ENCODE results near the gene OR1L4. TPM values are rescaled to one million over a fixed set of nuclear protein-coding genes. Genes with fewer than 3 reads are reported as not detected.

OR1L4 gene, protein sequence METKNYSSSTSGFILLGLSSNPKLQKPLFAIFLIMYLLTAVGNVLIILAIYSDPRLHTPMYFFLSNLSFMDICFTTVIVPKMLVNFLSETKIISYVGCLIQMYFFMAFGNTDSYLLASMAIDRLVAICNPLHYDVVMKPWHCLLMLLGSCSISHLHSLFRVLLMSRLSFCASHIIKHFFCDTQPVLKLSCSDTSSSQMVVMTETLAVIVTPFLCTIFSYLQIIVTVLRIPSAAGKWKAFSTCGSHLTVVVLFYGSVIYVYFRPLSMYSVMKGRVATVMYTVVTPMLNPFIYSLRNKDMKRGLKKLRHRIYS
- total RNA-seq = not detected in 2 replicates
- long read RNA-seq = 0 reads

DNA sequence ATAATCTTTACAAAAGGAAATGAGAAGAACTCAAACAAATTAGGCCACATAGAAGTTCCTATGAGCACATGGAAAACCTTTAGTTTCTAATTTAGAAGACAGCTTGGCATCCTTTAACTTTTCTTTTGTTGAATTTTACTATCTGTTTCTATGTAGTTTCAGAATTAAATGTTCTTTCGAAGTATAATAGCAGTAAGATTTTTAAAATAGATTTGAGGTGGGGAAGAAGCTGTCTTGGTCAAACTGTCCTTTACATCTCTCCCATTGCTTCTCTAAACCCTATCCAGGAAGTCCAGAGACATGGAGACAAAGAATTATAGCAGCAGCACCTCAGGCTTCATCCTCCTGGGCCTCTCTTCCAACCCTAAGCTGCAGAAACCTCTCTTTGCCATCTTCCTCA is at the start of gene OR1L4:
Gene OR1L4 (plus strand): TSS at position 301 of the 400 bp plus-strand sequence. CDS start 0 bp downstream, at position 301.
- no peaks in the 10 kb centered on the region for H3K36me3 Mint-ChIP-seq (ENCODE audit: low read depth)
- TF ChIP-seq, protein P1, sequence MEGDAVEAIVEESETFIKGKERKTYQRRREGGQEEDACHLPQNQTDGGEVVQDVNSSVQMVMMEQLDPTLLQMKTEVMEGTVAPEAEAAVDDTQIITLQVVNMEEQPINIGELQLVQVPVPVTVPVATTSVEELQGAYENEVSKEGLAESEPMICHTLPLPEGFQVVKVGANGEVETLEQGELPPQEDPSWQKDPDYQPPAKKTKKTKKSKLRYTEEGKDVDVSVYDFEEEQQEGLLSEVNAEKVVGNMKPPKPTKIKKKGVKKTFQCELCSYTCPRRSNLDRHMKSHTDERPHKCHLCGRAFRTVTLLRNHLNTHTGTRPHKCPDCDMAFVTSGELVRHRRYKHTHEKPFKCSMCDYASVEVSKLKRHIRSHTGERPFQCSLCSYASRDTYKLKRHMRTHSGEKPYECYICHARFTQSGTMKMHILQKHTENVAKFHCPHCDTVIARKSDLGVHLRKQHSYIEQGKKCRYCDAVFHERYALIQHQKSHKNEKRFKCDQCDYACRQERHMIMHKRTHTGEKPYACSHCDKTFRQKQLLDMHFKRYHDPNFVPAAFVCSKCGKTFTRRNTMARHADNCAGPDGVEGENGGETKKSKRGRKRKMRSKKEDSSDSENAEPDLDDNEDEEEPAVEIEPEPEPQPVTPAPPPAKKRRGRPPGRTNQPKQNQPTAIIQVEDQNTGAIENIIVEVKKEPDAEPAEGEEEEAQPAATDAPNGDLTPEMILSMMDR (conservative IDR thresholded peaks at IDR 0.05) = no peak
- DNase-seq (ENCODE audit: low read depth, low spot score) = no peak
- peaks cover 6% of the 10 kb centered on the region for H3K27me3 Mint-ChIP-seq (ENCODE audit: low read depth)
- H3K4me3 Mint-ChIP-seq = no peak within 1 kb of the TSS
- H3K9me3 Mint-ChIP-seq = peaks cover 11% of the 10 kb centered on the region
- no peak within 1 kb of the TSS for H3K27ac Mint-ChIP-seq (ENCODE audit: unreplicated experiment)
- H3K4me1 Mint-ChIP-seq = no peaks in the 10 kb centered on the region

DNA sequence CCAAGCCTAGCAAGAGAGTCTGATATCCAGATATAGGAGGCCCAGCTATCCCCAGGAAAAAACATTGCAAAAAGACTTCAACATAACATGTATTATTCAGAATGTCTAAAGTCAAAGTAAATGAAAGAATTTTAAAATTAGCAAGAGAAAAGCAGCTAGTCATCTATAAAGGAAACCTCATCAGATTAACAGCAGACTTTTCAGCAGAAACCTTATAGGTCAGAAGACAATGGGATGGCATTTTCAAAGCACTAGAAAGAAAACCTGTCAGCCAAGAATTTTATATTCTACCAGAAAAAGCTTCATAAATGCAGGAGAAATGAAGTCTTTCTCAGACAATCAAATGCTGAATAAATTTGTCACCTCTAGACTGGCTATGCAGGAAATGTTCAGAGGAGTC is 38.9 kb upstream of the OR1L4 start:
- H3K36me3 Mint-ChIP-seq (ENCODE audit: low read depth) = no peaks in the 10 kb centered on the region
- peaks cover 11% of the 10 kb centered on the region for H3K9me3 Mint-ChIP-seq
- no peak for DNase-seq (ENCODE audit: low read depth, low spot score)
- no peaks in the 10 kb centered on the region for H3K4me1 Mint-ChIP-seq
- no peak overlapping the region for H3K4me3 Mint-ChIP-seq
- peaks cover under 1% of the 10 kb centered on the region for H3K27me3 Mint-ChIP-seq (ENCODE audit: low read depth)
- TF ChIP-seq, protein P1 (conservative IDR thresholded peaks at IDR 0.05) = no peak
- H3K27ac Mint-ChIP-seq (ENCODE audit: unreplicated experiment) = no peak overlapping the region

DNA sequence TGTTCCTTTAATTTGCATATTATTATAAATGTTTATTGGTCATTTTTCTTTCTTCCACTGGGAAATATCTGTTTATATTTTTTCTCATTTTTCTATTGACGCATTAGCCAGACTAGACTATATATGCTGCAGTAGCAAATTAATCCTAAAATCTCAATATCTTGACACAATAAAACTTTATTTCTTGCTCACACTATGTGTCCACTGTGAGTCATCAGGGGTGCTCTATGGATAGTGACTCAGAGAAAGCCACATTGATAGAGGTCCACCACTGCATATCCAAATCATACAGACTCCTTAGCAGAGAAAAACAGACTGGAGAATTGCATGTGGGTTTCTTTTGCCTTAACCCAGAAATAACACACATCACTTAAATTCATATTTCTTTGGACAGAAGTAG is 28.1 kb upstream of the OR1L4 start:
- peaks cover 11% of the 10 kb centered on the region for H3K9me3 Mint-ChIP-seq
- TF ChIP-seq, protein P1 (conservative IDR thresholded peaks at IDR 0.05) = no peak
- no peaks in the 10 kb centered on the region for H3K4me1 Mint-ChIP-seq
- peaks cover 2% of the 10 kb centered on the region for H3K27me3 Mint-ChIP-seq (ENCODE audit: low read depth)
- no peak for DNase-seq (ENCODE audit: low read depth, low spot score)
- H3K36me3 Mint-ChIP-seq (ENCODE audit: low read depth) = no peaks in the 10 kb centered on the region
- no peak overlapping the region for H3K27ac Mint-ChIP-seq (ENCODE audit: unreplicated experiment)
- H3K4me3 Mint-ChIP-seq = no peak overlapping the region

DNA sequence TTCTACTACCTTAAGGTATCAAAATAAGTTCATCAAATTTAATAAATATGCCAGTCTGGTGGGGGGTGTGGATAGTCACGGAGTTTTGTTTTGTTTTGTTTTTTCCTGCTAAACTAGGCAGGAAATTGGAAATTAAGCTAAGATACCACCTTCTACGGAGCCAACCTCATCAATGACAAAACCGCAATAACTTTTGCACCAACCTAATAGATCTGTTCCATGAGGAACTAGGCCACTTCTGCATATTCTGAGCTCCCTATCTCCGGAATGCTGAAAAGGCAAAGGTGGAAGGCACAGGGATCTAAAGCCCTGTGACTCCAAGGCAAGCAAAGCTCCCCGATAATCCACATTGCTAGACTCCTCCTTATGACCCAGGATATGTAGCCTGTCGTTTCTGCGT is 5.8 kb upstream of the OR1L4 start:
- H3K4me3 Mint-ChIP-seq = no peak overlapping the region
- no peaks in the 10 kb centered on the region for H3K4me1 Mint-ChIP-seq
- DNase-seq (ENCODE audit: low read depth, low spot score) = no peak
- H3K27ac Mint-ChIP-seq (ENCODE audit: unreplicated experiment) = no peak overlapping the region
- TF ChIP-seq, protein P1 (conservative IDR thresholded peaks at IDR 0.05) = no peak
- peaks cover 6% of the 10 kb centered on the region for H3K27me3 Mint-ChIP-seq (ENCODE audit: low read depth)
- H3K36me3 Mint-ChIP-seq (ENCODE audit: low read depth) = no peaks in the 10 kb centered on the region
- peaks cover 5% of the 10 kb centered on the region for H3K9me3 Mint-ChIP-seq

DNA sequence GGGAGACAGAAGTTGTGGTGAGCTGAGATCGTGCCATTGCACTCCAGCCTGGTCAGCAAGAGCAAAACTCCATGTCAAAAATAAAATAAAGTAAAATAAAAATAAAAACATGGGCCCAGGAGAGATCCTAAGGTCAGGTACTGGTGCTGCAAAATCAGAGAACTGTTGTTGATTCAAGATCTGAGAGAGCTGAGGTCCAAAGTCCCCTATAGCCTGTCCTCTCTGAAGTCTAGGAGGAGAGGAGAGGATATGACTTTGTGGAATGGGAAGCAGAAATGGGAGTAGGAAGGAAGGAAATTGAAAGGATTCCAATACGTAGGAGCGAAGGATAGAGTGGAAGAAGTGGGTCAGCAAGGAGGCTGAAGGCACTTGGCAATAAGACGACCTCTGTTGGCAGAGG is 4.6 kb upstream of the OR1L4 start:
- Mint-ChIP-seq H3K27ac (ENCODE audit: unreplicated experiment) (no peak overlapping the region), H3K9me3 (peaks cover 10% of the 10 kb centered on the region), H3K4me3 (no peak overlapping the region), H3K27me3 (ENCODE audit: low read depth) (peaks cover 6% of the 10 kb centered on the region), H3K4me1 (no peaks in the 10 kb centered on the region), H3K36me3 (ENCODE audit: low read depth) (no peaks in the 10 kb centered on the region)
- TF ChIP-seq, protein P1 (conservative IDR thresholded peaks at IDR 0.05) = no peak
- no peak for DNase-seq (ENCODE audit: low read depth, low spot score)
